Left ventricle myocardium superior (tissue), 1 donor: ENCODE measurements around the gene PKDCC. TPM values are rescaled to one million over a fixed set of nuclear protein-coding genes. Genes with fewer than 3 reads are reported as not detected.
"Not testable (repeated sequence)": the region's sequence is repeated elsewhere in the genome, so short reads cannot be mapped to it uniquely, and the experiment has no call there.

Experiments
- ATAC-seq: fragments of 200-7000 bp; cut with Tn5 transposase; one replicate; pipeline ENCODE4 v1.9.1; 2020; ENCODE audit warnings: mild to moderate bottlenecking, moderate library complexity
- DNase-seq: peaks from one replicate; pipeline ENCODE4 v3.0.0-alpha.2; 2020
- intact Hi-C: fragments of 100-400 bp; cut with micrococcal nuclease; formaldehyde crosslinking; loops from one replicate; pipeline ENCODE4 v1.11.0; 2022
- total RNA-seq: library from RNA; stranded (reverse); fragmentation: NEBNext Ultra II Directional; extraction: Animal tissue kit (Norgen Biotek cat#: 25700); gene quantifications from one replicate; pipeline ENCODE4 v1.2.1, GENCODE V29; 2021
- donor health status: DM: no; HTN: yes; CAD: no; lungs with severe emphysema.

The PKDCC gene
- total RNA-seq, 1 donor from 2014 or later = 77.1 TPM

DNA sequence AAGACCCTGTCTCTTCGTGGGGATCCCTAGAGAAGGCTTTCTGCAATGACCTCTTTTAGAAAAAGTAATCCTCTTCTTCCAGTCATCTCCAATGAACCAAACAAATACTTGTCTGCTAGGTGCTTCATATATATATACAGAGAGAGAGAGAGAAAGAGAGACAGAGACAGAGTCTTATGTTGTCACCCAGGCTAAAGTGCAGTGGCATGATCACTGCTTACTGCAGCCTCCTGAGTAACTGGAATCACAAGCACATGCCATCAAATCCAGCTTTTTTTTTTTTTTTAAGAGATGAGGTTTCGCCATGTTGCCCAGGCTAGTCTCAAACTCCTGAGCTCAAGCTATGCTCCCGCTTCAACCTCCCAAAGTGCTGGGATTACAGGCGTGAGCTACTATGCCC, 18.6 kb upstream of the PKDCC start:
- intact Hi-C loops = no loop called here
- ATAC-seq (no peak), DNase-seq (no peak)

DNA sequence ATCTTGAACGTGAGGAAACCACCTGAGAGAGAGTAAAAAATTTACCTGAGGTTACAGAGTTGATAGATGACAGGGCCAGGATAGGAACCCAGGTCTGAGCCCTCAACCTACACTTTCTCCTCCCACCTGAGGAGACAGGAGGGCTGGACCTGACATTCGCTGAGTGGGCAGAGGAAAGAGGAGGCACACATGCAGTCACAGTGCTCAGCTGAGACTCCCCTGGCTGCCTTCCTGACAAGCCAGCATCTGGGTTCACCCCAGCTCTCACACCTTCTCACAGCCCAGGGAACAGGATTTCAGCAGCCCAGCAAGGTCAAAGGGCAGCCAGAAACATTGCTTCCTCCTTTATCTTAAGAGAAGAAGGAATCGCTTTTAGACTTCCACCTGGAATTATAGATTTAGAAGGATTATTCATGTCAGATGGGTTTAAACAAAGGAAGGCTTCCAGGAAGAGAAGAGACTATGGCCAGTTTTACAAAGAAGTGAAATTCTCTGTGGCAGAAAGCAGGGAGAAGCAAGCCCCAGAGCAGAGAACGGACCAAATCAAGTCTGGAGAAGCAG, 18.1 kb upstream of the PKDCC start:
- intact Hi-C loops = no loop called here
- ATAC-seq = no peak

GRCh38 chr2:42030200-42030759, 17.5 kb upstream of the PKDCC start:
- DNase-seq (no peak), ATAC-seq (no peak)
- intact Hi-C loops = no loop called here

More for the DNA sequence above, 18.1 kb upstream of the PKDCC start:
- DNase-seq = no peak

DNA sequence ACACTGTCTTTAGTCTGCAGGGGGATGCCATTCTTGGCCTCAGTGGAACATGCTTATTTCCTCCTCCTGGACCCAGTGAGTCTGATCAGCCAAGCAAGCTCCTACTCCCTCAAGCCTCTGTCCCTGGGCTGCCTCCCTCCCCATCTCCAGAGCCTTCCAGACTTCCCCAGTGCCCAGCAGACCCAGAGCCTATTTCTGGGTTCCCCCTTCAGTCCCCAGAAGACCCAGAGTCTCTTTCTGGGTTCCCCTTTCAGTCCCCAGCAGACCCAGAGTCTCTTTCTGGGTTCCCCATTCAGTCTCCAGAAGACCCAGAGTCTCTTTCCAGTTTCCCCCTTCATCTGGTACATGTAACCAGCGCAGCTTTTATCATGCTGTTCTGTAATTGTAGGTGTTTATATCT, 17.0 kb upstream of the PKDCC start:
- intact Hi-C loops = no loop called here
- DNase-seq (no peak), ATAC-seq (no peak)

DNA sequence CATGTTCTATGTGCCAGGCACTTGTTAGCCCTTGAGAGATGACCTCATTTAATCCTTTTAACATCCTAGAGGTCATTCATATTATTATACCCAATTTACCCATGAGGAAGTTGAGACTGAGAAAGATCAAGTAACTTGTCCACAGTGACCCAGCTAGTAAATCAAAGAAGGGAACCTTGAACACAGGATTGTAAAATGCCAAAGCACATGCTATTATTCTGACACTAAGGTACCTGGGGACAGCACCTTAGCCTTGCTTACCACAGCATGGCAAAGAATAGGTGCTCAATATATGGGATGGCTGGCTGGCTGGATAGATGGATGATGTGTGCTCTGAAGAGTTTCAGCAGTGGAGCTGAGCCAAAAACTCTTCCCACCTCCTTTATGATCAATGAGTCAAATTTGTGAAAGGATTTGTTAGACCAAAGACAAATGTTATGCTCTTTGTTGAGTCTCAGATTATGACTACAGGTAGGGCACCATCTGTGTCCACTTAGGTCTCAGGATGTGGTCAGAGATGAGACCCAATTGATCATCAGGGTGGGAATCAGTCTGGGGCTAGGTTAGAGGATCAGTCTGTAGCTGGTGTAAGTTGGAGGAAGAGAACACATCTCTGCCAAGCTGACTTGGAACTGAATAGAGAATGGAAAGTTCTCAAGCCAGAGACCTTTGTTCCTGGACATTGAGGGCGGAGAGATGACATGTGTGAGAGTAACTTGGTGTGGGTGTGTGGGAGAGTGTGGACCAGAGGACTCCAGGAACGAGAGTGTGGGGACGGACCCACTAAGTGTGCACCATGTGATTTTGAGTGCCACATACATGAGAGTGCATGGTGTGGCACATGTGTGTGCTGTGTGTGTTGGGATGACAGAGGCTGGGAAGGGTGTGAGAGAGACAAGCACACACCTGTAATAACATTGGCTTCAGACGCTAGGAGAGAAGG, 16.3 kb upstream of the PKDCC start:
- DNase-seq = no peak
- peak; percentile 16 for ATAC-seq
- intact Hi-C loops = no loop called here

DNA sequence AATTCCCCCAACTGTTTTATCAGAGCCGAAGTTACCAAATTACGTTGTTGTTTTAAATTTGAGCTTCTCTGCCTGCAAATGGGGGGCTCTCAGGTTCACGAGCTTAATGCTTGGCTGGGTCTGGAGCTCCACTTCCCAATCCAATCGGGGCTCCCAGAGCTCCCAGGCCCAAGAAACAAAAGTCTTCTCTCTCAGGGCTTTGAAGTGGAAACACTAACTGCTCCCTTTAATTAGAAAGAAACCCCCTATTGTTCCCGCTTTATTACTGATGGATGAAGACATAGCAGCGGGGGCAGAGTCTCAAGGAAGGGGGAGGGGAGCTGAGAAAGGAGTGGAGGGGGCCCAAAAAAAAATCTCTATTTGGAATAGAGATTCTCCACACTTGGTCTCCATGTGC, 15.6 kb upstream of the PKDCC start:
- ATAC-seq (no peak), DNase-seq (no peak)
- intact Hi-C loops = no loop called here

GRCh38 chr2:42032745-42033144, 15.1 kb upstream of the PKDCC start:
- intact Hi-C loops = no loop called here
- ATAC-seq (no peak), DNase-seq (no peak)

DNA sequence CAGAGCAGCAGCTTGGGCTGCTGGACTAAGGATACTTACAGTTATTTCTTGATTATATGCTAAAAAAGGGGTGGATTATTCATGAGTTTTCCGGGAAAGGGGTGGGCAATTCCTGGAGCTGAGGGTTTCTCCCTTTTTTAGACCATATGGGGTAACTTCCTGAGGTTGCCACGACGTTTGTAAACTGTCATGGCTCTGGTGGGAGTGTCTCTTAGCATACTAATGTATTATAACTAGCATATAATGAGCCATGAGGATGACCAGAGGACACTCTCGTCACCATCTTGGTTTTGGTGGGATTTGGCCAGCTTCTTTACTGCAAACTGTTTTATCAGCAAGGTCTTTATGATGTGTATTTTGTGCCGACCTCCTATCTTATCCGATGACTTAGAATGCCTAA, 13.7 kb upstream of the PKDCC start:
- intact Hi-C loops, DNase-seq: not testable (repeated sequence)

GRCh38 chr2:42035241-42035640, 12.6 kb upstream of the PKDCC start:
- ATAC-seq (no peak), DNase-seq (no peak)
- intact Hi-C loops = no loop called here

More for the DNA sequence above, 13.7 kb upstream of the PKDCC start:
- not testable (repeated sequence) for ATAC-seq

GRCh38 chr2:42036413-42036812, 11.4 kb upstream of the PKDCC start:
- intact Hi-C loops = no loop called here
- no peak for ATAC-seq
- DNase-seq = no peak

GRCh38 chr2:42036940-42037339, 10.9 kb upstream of the PKDCC start:
- ATAC-seq = no peak

GRCh38 chr2:42040643-42041278, 7.1 kb upstream of the PKDCC start:
- intact Hi-C loops = no loop called here
- ATAC-seq (no peak), DNase-seq (no peak)

More at GRCh38 chr2:42036940-42037339, 10.9 kb upstream of the PKDCC start:
- no peak for DNase-seq
- intact Hi-C loops = no loop called here

DNA sequence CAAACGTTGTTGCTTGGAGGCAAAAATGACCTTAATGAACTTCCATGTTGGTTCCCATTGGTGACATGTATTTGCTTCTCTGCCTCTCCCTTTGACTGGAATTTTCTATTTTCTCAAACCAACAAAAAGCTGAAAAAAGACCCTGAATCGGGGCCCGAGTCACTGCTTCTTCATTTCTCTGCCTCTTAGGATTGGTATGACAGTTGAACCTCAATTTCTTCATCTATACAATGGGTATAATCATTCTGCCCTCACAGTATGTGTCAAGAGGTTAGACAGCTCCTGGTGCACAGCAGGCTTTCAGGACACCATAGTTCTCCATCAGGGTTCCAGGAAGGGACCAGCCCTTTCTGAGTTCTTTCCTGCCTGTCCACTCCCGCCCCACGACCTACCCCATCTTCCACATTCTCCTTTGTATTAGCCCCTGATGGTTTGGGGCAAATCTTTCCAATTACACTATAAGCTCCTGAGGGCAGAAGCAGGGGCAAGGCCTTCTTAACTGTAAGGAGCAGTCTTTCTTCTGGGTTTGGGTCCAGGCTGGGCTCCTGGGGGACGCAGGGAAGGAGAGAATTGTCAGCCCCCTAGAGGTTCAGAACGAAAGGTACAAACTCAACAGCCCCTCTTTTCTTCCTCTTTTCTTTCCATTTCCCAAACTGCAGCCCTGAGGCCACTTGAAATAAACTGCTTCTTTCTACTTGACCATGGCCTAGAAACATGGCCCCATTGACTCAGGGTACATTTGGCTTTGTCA, 6.3 kb upstream of the PKDCC start:
- ATAC-seq (no peak), DNase-seq (no peak)
- intact Hi-C loops = no loop called here

DNA sequence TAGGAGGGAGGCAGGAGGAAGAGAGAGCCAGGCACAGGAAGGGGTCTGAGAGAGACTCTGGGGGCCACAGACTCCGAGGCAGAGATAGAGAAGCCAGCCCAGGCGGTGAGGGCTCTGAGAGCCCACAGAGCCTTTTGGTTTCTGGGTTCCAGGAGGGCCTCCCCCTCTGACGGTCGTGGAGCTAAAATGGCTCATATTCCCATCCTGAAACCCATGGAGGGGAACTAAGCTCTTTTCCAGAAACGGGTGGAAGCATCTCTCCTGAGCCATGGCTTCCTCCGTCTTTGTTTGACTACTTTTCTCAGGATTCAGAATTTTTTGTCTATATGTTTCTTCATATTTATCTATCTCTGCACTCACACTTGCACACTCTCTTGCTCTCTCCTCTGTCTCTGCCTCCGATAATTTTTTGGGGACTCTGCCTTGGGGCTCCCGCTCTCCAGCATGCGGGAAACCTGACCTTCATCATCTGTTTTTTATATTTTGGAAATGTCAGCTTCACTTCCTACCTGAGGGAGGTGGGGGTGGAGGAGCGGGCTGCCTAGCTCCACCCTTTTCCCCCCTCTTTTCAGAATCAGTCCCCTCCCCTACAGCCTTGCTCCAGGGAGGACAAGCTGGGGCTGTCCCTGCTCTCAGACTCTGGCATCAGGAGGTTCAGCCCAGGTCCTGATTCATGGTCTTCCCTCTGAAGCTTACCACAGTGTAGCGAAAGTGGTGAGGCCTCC, 5.0 kb upstream of the PKDCC start:
- DNase-seq (no peak), ATAC-seq (no peak)
- intact Hi-C loops = no loop called here

DNA sequence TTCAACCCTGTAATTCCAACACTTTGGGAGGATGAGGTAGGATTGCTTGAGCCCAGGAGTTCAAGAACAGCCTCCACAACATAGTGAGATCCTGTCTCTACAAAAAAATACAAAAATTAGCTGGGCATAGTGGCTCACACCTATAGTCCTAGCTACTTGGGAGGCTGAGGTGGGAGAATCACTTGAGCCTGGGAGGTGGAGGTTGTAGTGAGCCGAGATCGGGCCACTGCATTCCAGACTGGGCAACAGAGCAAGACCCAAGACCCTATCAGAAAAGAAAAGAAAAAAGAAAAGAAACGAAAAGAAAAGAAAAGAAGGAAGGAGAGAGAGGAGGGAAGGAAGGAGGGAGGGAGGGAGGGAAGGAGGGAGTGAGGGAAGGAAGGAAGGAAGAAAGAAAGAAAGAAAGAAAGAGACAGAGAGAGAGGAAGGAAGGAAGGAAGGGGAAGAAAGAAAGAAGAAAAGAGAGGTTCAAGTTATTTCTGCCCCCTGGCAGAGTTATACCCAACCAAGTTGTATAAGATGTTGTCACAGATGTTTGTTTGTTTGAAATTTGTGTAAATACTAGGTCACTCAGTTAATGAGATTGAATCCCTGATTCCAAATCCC, 3.9 kb upstream of the PKDCC start:
- intact Hi-C loops = no loop called here
- ATAC-seq (no peak), DNase-seq (no peak)

- intact Hi-C loops = no loop called here
- DNase-seq (no peak), ATAC-seq (no peak)
Measured at GRCh38 chr2:42044939-42045338, 2.9 kb upstream of the PKDCC start.

DNA sequence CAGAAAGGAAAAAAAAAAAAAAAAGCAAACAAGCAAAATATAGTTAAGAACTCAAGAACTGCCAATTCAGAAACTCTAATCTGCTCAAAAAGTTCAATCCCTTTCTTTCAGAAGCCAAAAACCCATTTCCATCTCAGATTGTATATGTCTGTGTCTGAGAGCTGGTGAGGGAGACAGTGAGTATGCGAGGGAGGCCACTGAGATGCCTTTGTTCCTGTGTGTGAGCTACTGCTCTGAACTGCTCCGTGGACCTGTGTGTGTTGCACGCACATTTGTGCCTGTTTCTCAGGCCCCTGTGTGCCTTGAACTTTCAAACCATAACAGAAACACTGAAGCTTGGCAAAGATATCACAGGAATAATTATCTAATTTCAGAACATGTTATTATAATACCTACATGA, 2.5 kb upstream of the PKDCC start:
- ATAC-seq (no peak), DNase-seq (no peak)
- intact Hi-C loops = no loop called here
